Fibroblast of mammary gland (primary cell): Measurements from ENCODE around the gene POU4F1.

Source experiments
- DNase-seq: peaks from one replicate; pipeline ENCODE4 v3.0.0-alpha.2; 2010; ENCODE audit warnings: low read depth
- H3K4me3 ChIP-seq: 2 replicates; pipeline ENCODE4 v1.5.1; 2011; ENCODE audit warnings: low read depth, mild to moderate bottlenecking, low read length, moderate library complexity; ENCODE audit not compliant: control insufficient read depth
- TF ChIP-seq, protein P1 (sequence below): conservative IDR thresholded peaks from 2 replicates; pipeline ENCODE4 v1.5.1; 2011; ENCODE audit warnings: low read depth, low read length, inconsistent platforms; ENCODE audit not compliant: control insufficient read depth, insufficient read depth

The POU4F1 gene

DNA sequence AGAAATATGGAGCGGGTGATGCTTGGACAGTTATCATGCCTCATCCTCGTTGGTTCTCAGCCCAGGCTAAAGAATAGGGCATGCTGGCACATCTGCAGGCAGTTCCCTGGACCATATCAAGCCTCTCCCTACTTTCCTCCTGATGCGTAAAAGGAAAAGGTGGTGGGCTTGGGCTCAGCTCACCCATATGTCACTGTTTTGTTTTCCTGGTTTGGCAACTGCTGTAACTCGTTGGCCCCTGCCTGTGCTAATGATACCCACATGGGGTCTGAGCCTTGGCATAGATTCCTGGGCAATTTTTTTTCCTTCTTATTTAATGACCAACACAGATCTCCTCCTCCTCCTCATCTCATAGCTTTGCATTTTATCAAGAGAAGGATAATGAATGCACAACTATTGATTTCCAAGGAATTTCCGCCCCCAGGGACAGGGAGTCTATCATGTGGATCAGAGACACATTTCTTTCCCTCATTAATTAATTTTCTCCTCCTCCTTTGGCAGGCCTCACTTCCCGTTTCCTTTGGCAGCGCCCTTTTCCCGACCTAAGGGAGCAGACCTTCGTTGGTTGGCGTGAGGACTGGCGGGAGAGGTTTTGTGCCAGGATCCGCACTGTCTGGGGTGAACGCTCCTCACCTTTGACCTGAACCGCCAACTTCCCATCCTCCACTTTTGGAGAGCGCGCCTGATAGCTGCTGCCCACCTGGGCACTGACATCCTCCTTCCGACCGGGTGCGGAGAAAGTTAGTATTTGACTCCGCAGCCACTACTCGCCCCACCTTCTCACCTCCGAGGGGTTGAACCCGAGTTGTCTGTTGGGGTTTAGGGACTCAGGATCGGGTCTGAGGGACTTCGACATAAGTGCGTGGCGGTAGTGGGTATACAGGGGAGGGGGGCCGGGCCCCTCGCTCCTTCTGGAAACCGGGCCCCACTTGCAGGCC lies 3.4 kb upstream of the POU4F1 start:
- TF ChIP-seq, protein P1, sequence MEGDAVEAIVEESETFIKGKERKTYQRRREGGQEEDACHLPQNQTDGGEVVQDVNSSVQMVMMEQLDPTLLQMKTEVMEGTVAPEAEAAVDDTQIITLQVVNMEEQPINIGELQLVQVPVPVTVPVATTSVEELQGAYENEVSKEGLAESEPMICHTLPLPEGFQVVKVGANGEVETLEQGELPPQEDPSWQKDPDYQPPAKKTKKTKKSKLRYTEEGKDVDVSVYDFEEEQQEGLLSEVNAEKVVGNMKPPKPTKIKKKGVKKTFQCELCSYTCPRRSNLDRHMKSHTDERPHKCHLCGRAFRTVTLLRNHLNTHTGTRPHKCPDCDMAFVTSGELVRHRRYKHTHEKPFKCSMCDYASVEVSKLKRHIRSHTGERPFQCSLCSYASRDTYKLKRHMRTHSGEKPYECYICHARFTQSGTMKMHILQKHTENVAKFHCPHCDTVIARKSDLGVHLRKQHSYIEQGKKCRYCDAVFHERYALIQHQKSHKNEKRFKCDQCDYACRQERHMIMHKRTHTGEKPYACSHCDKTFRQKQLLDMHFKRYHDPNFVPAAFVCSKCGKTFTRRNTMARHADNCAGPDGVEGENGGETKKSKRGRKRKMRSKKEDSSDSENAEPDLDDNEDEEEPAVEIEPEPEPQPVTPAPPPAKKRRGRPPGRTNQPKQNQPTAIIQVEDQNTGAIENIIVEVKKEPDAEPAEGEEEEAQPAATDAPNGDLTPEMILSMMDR = no peak
- H3K4me3 ChIP-seq = no peak overlapping the region
- DNase-seq = no peak

DNA sequence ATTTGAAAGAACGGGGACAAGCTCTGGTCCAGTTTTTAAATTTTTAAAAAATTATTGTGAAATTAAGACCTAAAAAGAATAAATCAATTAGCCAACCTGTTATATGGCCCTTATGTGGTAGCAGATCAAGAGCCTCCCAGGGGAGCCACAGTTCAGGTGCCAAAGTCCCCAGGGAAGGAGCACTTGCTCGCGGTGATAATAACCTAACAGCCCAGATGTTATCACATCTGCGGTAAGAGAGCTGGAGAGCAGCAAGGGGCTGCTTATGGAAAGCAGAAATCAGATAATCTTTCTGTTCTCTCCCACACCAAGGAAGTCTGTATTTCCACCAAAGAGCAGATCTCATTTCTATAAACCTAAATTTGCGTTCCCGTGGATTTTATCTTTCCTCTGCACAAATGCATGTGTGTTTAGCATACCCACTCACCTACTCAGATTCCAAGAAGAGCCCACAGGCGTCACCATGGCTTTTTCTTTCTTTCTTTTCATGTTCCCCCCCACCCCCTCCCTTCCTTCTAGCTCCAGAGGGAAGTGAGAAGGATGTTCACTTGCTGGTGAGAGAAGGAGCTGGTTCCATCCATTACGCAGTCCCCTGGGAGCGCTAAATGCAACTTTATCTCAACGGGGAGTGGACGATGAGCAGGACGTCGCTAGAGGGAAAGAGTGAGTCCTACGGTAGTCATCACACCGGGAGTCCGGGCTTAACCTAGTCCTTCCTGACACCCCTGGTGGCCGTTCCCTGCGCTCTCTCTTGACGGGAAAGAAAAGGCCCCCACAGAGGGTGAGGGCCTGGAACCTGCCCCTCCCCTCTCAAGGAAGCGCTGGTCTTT lies 1.6 kb upstream of the POU4F1 start:
- DNase-seq = peak; percentile 26
- no peak overlapping the region for H3K4me3 ChIP-seq
- TF ChIP-seq, protein P1 = no peak

DNA sequence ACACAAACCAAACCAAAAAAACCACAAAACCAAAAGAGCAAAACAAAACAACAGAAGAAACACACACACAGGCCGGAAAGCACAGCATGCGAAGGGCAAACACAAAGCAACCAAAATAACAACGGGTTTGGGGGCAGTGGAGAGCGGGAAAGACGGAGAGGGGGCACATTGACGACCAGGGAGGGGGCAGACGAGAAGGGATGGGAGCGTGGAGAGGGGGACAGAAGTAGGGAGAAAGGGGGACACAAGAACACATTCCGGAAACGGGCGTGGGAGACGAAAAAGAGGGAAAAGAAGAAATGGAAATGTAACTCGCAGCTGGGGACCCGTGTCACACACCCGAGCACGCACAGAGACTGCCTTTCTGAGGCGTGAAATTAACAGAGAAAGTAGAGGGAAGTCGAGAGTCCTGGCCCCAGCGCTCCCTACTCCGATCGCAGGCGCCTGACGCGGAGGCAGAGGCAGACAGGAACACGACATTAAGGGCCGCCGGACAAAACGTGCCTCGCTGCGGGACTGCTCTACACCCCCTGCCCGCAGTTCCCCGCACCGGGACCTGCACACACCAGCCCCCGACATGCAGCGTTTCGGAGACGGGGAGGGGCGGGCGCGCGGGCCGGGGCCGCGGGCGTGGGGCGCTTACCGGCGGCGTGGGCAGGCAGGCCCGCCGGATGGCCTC lies 652 bp downstream of the POU4F1 start:
- DNase-seq = no peak
- no peak overlapping the region for H3K4me3 ChIP-seq
- TF ChIP-seq, protein P1 = no peak

DNA sequence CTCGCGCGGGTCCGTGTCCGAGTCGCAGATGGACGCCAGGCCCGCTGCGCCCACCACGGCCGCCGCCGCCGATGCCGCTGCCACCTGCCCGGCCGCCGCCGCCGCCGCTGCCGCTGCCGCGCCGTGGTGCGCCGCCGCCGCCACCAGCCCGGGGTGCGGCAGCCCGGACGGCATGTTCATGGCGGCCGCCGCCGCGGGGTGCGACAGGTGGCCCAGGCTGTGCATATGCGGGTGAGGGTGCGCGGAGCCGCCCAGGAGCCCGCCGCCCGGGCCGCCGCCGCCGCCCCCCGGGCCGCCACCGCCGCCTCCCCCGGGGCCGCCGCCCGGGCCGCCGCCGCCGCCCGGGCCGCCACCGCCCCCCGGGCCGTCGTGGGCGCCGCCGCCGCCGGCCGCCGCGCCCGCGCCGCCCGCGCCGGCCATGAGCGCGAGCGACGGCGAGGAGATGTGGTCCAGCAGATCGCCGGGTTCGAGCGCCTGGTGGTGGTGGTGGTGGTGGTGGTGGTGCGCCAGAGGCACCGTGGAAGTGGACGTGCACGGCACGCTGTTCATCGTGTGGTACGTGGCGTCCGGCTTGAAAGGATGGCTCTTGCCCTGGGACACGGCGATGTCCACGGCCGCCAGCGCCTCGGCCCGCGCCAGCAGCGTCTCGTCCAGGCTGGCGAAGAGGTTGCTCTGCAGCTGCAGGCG lies 1.3 kb downstream of the POU4F1 start:
- no peak for DNase-seq
- no peak overlapping the region for H3K4me3 ChIP-seq
- TF ChIP-seq, protein P1 = no peak

DNA sequence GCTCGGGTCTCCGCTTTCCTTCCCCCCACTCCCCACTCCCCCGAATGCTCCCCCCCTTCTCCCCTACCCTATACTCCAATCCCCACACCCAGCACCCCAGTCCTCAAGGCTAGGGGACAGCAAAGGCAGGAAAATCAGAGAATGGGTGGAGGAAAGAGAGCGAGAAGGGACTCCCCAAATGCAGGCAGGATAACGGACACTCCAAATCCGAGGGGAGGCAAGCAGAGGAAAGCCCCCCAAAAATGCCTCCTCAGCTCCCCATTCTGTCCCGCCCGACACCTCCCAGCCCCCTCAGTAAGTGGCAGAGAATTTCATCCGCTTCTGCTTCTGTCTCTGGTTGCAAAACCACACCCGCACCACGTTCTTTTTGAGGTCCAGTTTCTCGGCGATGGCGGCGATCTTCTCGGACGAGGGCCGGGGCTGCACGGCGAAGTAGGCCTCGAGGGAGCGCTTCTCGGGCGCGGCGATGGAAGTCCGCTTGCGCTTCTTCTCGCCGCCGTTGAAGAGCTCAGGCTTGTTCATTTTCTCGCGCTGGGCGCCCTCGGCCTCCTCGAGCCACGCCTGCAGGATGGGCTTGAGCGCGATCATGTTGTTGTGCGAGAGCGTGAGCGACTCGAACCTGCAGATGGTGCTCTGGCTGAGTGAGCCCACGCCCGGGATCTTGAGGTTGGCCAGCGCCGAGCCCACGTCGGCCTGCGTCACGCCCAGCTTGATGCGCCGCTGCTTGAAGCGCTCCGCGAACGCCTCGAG lies 2.1 kb downstream of the POU4F1 start:
- TF ChIP-seq, protein P1 = no peak
- peak; percentile 12 for DNase-seq
- no peak overlapping the region for H3K4me3 ChIP-seq
